Measurements from ENCODE around the gene LRP2. TPM values are rescaled to one million over a fixed set of nuclear protein-coding genes. Genes with fewer than 3 reads are reported as not detected.

The LRP2 gene
- total and polyA plus RNA-seq, 2 of the 8 experiments (the other 6 are each of a cell fraction or from before 2014, with no cell fraction given): 2.0 to 2.9 TPM

GRCh38 chr2:169336695-169337094 is 25.6 kb downstream of the LRP2 start (continued):
- no peak for TF ChIP-seq GABPA (IDR thresholded peaks at IDR 0.05; ENCODE audit: borderline replicate concordance, insufficient read depth, low read length)

Measured in H1 (cell line).